ENCODE measurements around the gene STXBP4. TPM values are rescaled to one million over a fixed set of nuclear protein-coding genes. Genes with fewer than 3 reads are reported as not detected.
"Not testable (repeated sequence)": the region's sequence is repeated elsewhere in the genome, so short reads cannot be mapped to it uniquely, and the experiment has no call there.

Gene STXBP4
- total RNA-seq, 1 donor from 2014 or later, result 12.0 TPM

GRCh38 chr17:55069983-55070529, 101.5 kb downstream of the STXBP4 start:
- no peak for ATAC-seq
- no peak overlapping the region for H3K4me3 ChIP-seq
- no peaks in the 10 kb centered on the region for H3K36me3 ChIP-seq
- DNase-seq, result no peak
- no peaks in the 10 kb centered on the region for H3K4me1 ChIP-seq
- no peak overlapping the region for H3K27ac ChIP-seq
- no peaks in the 10 kb centered on the region for H3K27me3 ChIP-seq
- intact Hi-C loops (cut with DNase I), result no loop called here
- no peaks in the 10 kb centered on the region for H3K9me3 ChIP-seq
- no peak for TF ChIP-seq CTCF (IDR thresholded peaks at IDR 0.05)

GRCh38 chr17:55072898-55073297, 104.3 kb downstream of the STXBP4 start:
- Histone ChIP-seq H3K27me3 (no peaks in the 10 kb centered on the region), H3K36me3 (no peaks in the 10 kb centered on the region), H3K9me3 (no peaks in the 10 kb centered on the region), H3K4me1 (no peaks in the 10 kb centered on the region), H3K4me3 (no peak overlapping the region), H3K27ac (no peak overlapping the region)
- DNase-seq (no peak), ATAC-seq (no peak)
- intact Hi-C loops (cut with DNase I), result no loop called here
- no peak for TF ChIP-seq CTCF (IDR thresholded peaks at IDR 0.05)

- ATAC-seq; DNase-seq; H3K36me3 ChIP-seq; H3K4me1 ChIP-seq; H3K4me3 ChIP-seq; H3K27ac ChIP-seq; intact Hi-C loops (cut with DNase I); H3K9me3 ChIP-seq; H3K27me3 ChIP-seq: not testable (repeated sequence)
These were observed 104.9 kb downstream of the STXBP4 start for GRCh38 chr17:55073467-55073866.

GRCh38 chr17:55081559-55081958, 113.0 kb downstream of the STXBP4 start:
- Histone ChIP-seq H3K4me3 (no peak overlapping the region), H3K27me3 (no peaks in the 10 kb centered on the region), H3K4me1 (no peaks in the 10 kb centered on the region), H3K9me3 (no peaks in the 10 kb centered on the region), H3K36me3 (peaks cover 9% of the 10 kb centered on the region), H3K27ac (no peak overlapping the region)
- intact Hi-C loops (cut with DNase I), result no loop called here
- DNase-seq (no peak), ATAC-seq (no peak)
- TF ChIP-seq CTCF (IDR thresholded peaks at IDR 0.05), result no peak

GRCh38 chr17:55086635-55087058, 118.1 kb downstream of the STXBP4 start:
- ATAC-seq, result peak; percentile 41
- H3K4me1 ChIP-seq, result no peaks in the 10 kb centered on the region
- TF ChIP-seq CTCF (IDR thresholded peaks at IDR 0.05), result no peak
- DNase-seq, result no peak
- H3K27me3 ChIP-seq, result no peaks in the 10 kb centered on the region
- H3K27ac ChIP-seq, result no peak overlapping the region
- no peaks in the 10 kb centered on the region for H3K9me3 ChIP-seq
- peaks cover 5% of the 10 kb centered on the region for H3K36me3 ChIP-seq
- intact Hi-C loops (cut with DNase I), result no loop called here
- no peak overlapping the region for H3K4me3 ChIP-seq

- intact Hi-C loops (cut with DNase I), result no loop called here
- ATAC-seq (no peak), DNase-seq (no peak)
- Histone ChIP-seq H3K36me3 (no peaks in the 10 kb centered on the region), H3K27ac (no peak overlapping the region), H3K4me1 (no peaks in the 10 kb centered on the region), H3K9me3 (no peaks in the 10 kb centered on the region), H3K4me3 (no peak overlapping the region), H3K27me3 (no peaks in the 10 kb centered on the region)
- TF ChIP-seq CTCF (IDR thresholded peaks at IDR 0.05), result no peak
These were observed 120.7 kb downstream of the STXBP4 start for GRCh38 chr17:55089256-55089655.

All from upper lobe of right lung (tissue), 1 donor.